Neural cell (in vitro differentiated cells): ENCODE results near the gene ZBTB40. TPM values are rescaled to one million over a fixed set of nuclear protein-coding genes. Genes with fewer than 3 reads are reported as not detected.

Experiments used
- H2AFZ ChIP-seq: fragments of 200-600, 300-800 bp; sonication (generic), shearing (Covaris generic); 2 replicates; pipeline ENCODE4 v1.6.0; 2014; ENCODE audit warnings: low read depth, mild to moderate bottlenecking, antibody characterized with exemption, low read length, moderate library complexity
- H3F3A ChIP-seq: fragments of 200-600 bp; shearing (Covaris generic); 2 replicates; pipeline ENCODE4 v1.6.1; 2016; ENCODE audit warnings: mild to moderate bottlenecking, moderate library complexity, mixed read lengths, antibody characterized with exemption, low read length; ENCODE audit not compliant: insufficient read depth, poor library complexity, severe bottlenecking
- H3K27ac ChIP-seq: fragments of 200-600, 300-800 bp; sonication (generic), shearing (Covaris generic); 2 replicates; pipeline ENCODE4 v1.5.1; 2014; ENCODE audit warnings: mild to moderate bottlenecking, low read length, moderate library complexity
- H3K27me3 ChIP-seq: fragments of 300-800, 200-600 bp; sonication (generic), shearing (Covaris generic); 2 replicates; pipeline ENCODE4 v1.6.0; 2014; ENCODE audit warnings: mild to moderate bottlenecking, low read depth, low read length, moderate library complexity; ENCODE audit not compliant: insufficient read depth
- H3K36me3 ChIP-seq: fragments of 300-800, 200-600 bp; sonication (generic), shearing (Covaris generic); 2 replicates; pipeline ENCODE4 v1.5.1; 2014; ENCODE audit warnings: mild to moderate bottlenecking, antibody characterized with exemption, low read length, moderate library complexity; ENCODE audit not compliant: insufficient read depth
- H3K4me2 ChIP-seq: fragments of 300-800, 200-600 bp; sonication (generic), shearing (Covaris generic); 2 replicates; pipeline ENCODE4 v1.6.0; 2014; ENCODE audit warnings: mild to moderate bottlenecking, low read length
- H3K4me3 ChIP-seq: fragments of 300-800, 200-600 bp; sonication (generic), shearing (Covaris generic); 2 replicates; pipeline ENCODE4 v1.5.1; 2014; ENCODE audit warnings: mild to moderate bottlenecking, low read length, moderate library complexity
- H3K79me2 ChIP-seq: fragments of 200-600 bp; shearing (Covaris generic); replicated peaks from 2 replicates; pipeline ENCODE4 v1.6.0; 2014; ENCODE audit warnings: mild to moderate bottlenecking, low read length, moderate library complexity; ENCODE audit not compliant: insufficient read depth
- H3K9ac ChIP-seq: fragments of 300-800, 200-600 bp; sonication (generic), shearing (Covaris generic); 2 replicates; pipeline ENCODE4 v1.6.1; 2016; ENCODE audit warnings: mild to moderate bottlenecking, low read length, mixed read lengths
- H3K9me2 ChIP-seq: fragments of 200-600 bp; shearing (Covaris generic); 2 replicates; pipeline ENCODE4 v1.6.1; 2016; ENCODE audit warnings: mild to moderate bottlenecking, low read length, mixed read lengths; ENCODE audit not compliant: insufficient read depth
- H3K9me3 ChIP-seq: fragments of 200-600, 300-800 bp; sonication (generic), shearing (Covaris generic); 2 replicates; pipeline ENCODE4 v1.6.1; 2016; ENCODE audit warnings: mild to moderate bottlenecking, mixed run types, low read length, moderate library complexity, mixed read lengths
- H4K20me1 ChIP-seq: fragments of 200-600 bp; shearing (Covaris generic); 2 replicates; pipeline ENCODE4 v1.6.1; 2016; ENCODE audit warnings: mild to moderate bottlenecking, mixed run types; ENCODE audit not compliant: insufficient read depth
- EP300 ChIP-seq: fragments of 450-650 bp; conservative IDR thresholded peaks from 2 replicates; pipeline ENCODE4 v1.6.1; 2014; ENCODE audit warnings: antibody characterized with exemption, mild to moderate bottlenecking, moderate library complexity; ENCODE audit not compliant: poor library complexity, severe bottlenecking
- EZH2 ChIP-seq: fragments of 200-600, 300-800 bp; shearing (Covaris generic), sonication (generic); IDR thresholded peaks from 2 replicates; pipeline ENCODE4 v1.6.1; 2014; ENCODE audit warnings: antibody characterized with exemption, low read length, borderline replicate concordance, mild to moderate bottlenecking; ENCODE audit not compliant: insufficient read depth, poor library complexity, severe bottlenecking
- MXI1 ChIP-seq: fragments of 450-650 bp; conservative IDR thresholded peaks from 2 replicates; pipeline ENCODE4 v1.6.1; 2014; ENCODE audit warnings: antibody characterized with exemption, mild to moderate bottlenecking; ENCODE audit not compliant: poor library complexity, severe bottlenecking
- POLR2AphosphoS5 ChIP-seq: IDR thresholded peaks from 2 replicates; pipeline ENCODE4 v1.6.1; 2012
- RAD21 ChIP-seq: fragments of 450-650 bp; conservative IDR thresholded peaks from 2 replicates; pipeline ENCODE4 v1.6.1; 2014; ENCODE audit warnings: antibody characterized with exemption, mild to moderate bottlenecking, moderate library complexity
- REST ChIP-seq: IDR thresholded peaks from 2 replicates; pipeline ENCODE4 v1.6.1; 2012; ENCODE audit warnings: borderline replicate concordance
- SMC3 ChIP-seq: fragments of 450-650 bp; conservative IDR thresholded peaks from 2 replicates; pipeline ENCODE4 v1.6.1; 2014; ENCODE audit warnings: antibody characterized with exemption, mild to moderate bottlenecking, moderate library complexity; ENCODE audit not compliant: poor library complexity
- TAF1 ChIP-seq: IDR thresholded peaks from 2 replicates; pipeline ENCODE4 v1.6.1; 2012; ENCODE audit warnings: low read depth
- polyA plus RNA-seq: library from polyadenylated mRNA; depleted of rRNA; stranded (reverse); fragments of >200 nt; gene quantifications from 2 replicates; pipeline ENCODE4 v1.2.3, GENCODE V29; 2014
- TF ChIP-seq, protein P1 (sequence below): fragments of 450-650 bp; IDR thresholded peaks from 2 replicates; pipeline ENCODE4 v1.5.1; 2014; ENCODE audit warnings: antibody characterized with exemption, mild to moderate bottlenecking, moderate library complexity; ENCODE audit not compliant: poor library complexity, severe bottlenecking

The ZBTB40 gene
- polyA plus RNA-seq, 1 donor from 2014 or later: 12.7 TPM

- no peak for TF ChIP-seq POLR2AphosphoS5
- TF ChIP-seq EP300: no peak
- TF ChIP-seq RAD21: no peak
- TF ChIP-seq EZH2: no peak
- no peak for TF ChIP-seq REST
- TF ChIP-seq SMC3: no peak
- TF ChIP-seq, protein P1, sequence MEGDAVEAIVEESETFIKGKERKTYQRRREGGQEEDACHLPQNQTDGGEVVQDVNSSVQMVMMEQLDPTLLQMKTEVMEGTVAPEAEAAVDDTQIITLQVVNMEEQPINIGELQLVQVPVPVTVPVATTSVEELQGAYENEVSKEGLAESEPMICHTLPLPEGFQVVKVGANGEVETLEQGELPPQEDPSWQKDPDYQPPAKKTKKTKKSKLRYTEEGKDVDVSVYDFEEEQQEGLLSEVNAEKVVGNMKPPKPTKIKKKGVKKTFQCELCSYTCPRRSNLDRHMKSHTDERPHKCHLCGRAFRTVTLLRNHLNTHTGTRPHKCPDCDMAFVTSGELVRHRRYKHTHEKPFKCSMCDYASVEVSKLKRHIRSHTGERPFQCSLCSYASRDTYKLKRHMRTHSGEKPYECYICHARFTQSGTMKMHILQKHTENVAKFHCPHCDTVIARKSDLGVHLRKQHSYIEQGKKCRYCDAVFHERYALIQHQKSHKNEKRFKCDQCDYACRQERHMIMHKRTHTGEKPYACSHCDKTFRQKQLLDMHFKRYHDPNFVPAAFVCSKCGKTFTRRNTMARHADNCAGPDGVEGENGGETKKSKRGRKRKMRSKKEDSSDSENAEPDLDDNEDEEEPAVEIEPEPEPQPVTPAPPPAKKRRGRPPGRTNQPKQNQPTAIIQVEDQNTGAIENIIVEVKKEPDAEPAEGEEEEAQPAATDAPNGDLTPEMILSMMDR: no peak
- TF ChIP-seq TAF1: no peak
- Histone ChIP-seq H3K4me2 (no peak overlapping the region), H3K4me3 (no peak overlapping the region), H2AFZ (no peak overlapping the region), H3F3A (no peaks in the 10 kb centered on the region), H3K79me2 (no peaks in the 10 kb centered on the region), H3K9ac (no peak overlapping the region), H3K36me3 (no peaks in the 10 kb centered on the region), H3K9me2 (no peaks in the 10 kb centered on the region), H3K27me3 (no peaks in the 10 kb centered on the region), H3K27ac (no peak overlapping the region), H3K9me3 (no peaks in the 10 kb centered on the region), H4K20me1 (no peaks in the 10 kb centered on the region)
Measured at GRCh38 chr1:22539510-22540118, 88.0 kb downstream of the ZBTB40 start.

DNA sequence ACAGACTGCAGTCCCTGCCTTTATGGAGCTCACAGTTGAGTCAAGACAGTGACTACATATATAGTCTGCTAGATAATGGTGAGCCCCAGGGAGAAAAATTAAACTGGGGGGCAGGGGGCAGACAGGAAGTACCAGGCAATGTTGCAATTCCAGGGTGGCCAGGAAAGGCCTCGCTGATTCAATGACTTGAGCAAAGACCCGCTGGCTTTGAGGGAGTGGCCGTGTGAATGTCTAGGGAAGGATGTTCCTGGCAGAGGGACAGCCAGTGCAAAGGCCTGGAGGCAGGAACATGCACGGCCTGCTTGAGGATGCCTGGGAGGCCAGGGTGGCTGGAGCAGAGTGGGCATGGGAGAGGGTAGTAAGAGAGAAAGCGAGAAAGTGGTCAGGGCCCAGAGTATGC lies 88.7 kb downstream of the ZBTB40 start:
- H3K4me2 ChIP-seq: no peak overlapping the region
- H3K9ac ChIP-seq: no peak overlapping the region
- H3K9me3 ChIP-seq: no peaks in the 10 kb centered on the region
- no peaks in the 10 kb centered on the region for H3K79me2 ChIP-seq
- H3F3A ChIP-seq: no peaks in the 10 kb centered on the region
- H3K27me3 ChIP-seq: no peaks in the 10 kb centered on the region
- H3K36me3 ChIP-seq: no peaks in the 10 kb centered on the region
- no peaks in the 10 kb centered on the region for H3K9me2 ChIP-seq
- no peak overlapping the region for H2AFZ ChIP-seq
- TF ChIP-seq TAF1 (no peak), SMC3 (no peak), POLR2AphosphoS5 (no peak), MXI1 (no peak)
- TF ChIP-seq, protein P1: no peak
- H4K20me1 ChIP-seq: no peaks in the 10 kb centered on the region
- H3K27ac ChIP-seq: no peak overlapping the region
- no peak overlapping the region for H3K4me3 ChIP-seq
